Kidney epithelial cell (primary cell): ENCODE measurements around the gene TMEM214. TPM values are rescaled to one million over a fixed set of nuclear protein-coding genes. Genes with fewer than 3 reads are reported as not detected.

Experiments used
- DNase-seq: peaks from one replicate; pipeline ENCODE4 v3.0.0-alpha.2; 2010; ENCODE audit warnings: low read depth
- H3K27me3 ChIP-seq: 2 replicates; pipeline ENCODE4 v1.6.0; 2011; ENCODE audit warnings: low read length; ENCODE audit not compliant: control insufficient read depth, insufficient read depth
- H3K36me3 ChIP-seq: 2 replicates; pipeline ENCODE4 v1.5.1; 2011; ENCODE audit warnings: low read length; ENCODE audit not compliant: control insufficient read depth, insufficient read depth
- H3K4me3 ChIP-seq: 2 replicates; pipeline ENCODE4 v1.5.1; 2011; ENCODE audit warnings: low read depth, mild to moderate bottlenecking, control low read depth, low read length
- CTCF ChIP-seq: IDR thresholded peaks from 2 replicates; pipeline ENCODE4 v1.5.1; 2011; ENCODE audit warnings: mild to moderate bottlenecking, moderate library complexity, low read length, control low read depth, inconsistent platforms; ENCODE audit not compliant: insufficient read depth, poor library complexity, severe bottlenecking
- total RNA-seq: library from RNA; depleted of rRNA; stranded (reverse); fragments of >200 nt; gene quantifications from 2 replicates; pipeline ENCODE4 v1.2.3, GENCODE V29; 2015

The TMEM214 gene
- total RNA-seq, 1 donor from 2014 or later = 27.0 TPM

- TF ChIP-seq CTCF = no peak
- no peak overlapping the region for H3K4me3 ChIP-seq
- DNase-seq = no peak
- H3K36me3 ChIP-seq = no peaks in the 10 kb centered on the region
- H3K27me3 ChIP-seq = no peaks in the 10 kb centered on the region
Measured at GRCh38 chr2:27013738-27014137, 19.0 kb upstream of the TMEM214 start.

- DNase-seq = no peak
- no peaks in the 10 kb centered on the region for H3K27me3 ChIP-seq
- TF ChIP-seq CTCF = no peak
- H3K4me3 ChIP-seq = no peak overlapping the region
- no peaks in the 10 kb centered on the region for H3K36me3 ChIP-seq
Measured at GRCh38 chr2:27014771-27015433, 17.9 kb upstream of the TMEM214 start.

- Histone ChIP-seq H3K27me3 (no peaks in the 10 kb centered on the region), H3K4me3 (no peak overlapping the region), H3K36me3 (no peaks in the 10 kb centered on the region)
- no peak for DNase-seq
- peak; percentile 68 for TF ChIP-seq CTCF
Measured at GRCh38 chr2:27016801-27017325, 15.9 kb upstream of the TMEM214 start.

GRCh38 chr2:27018142-27018541, 14.6 kb upstream of the TMEM214 start:
- DNase-seq = no peak
- no peaks in the 10 kb centered on the region for H3K27me3 ChIP-seq
- H3K4me3 ChIP-seq = no peak overlapping the region
- no peak for TF ChIP-seq CTCF
- no peaks in the 10 kb centered on the region for H3K36me3 ChIP-seq

GRCh38 chr2:27019459-27019858, 13.3 kb upstream of the TMEM214 start:
- TF ChIP-seq CTCF = no peak
- no peaks in the 10 kb centered on the region for H3K36me3 ChIP-seq
- H3K27me3 ChIP-seq = no peaks in the 10 kb centered on the region
- H3K4me3 ChIP-seq = no peak overlapping the region
- no peak for DNase-seq
